HEK293 (cell line): ENCODE results near the gene LBX1.

Source experiments
- CTCF ChIA-PET: fragments of 350-600 bp; formaldehyde crosslinking; extraction: SDS; loops from one replicate; lab custom pipeline; 2021; ENCODE audit warnings: antibody characterized with exemption; lab: Yijun Ruan, JAX
- POLR2A ChIA-PET: fragments of 300-600 bp; formaldehyde crosslinking; extraction: SDS; loops from one replicate; lab custom pipeline; 2020; ENCODE audit warnings: antibody characterized with exemption, inconsistent platforms; lab: Yijun Ruan, JAX
- H3K27ac ChIP-seq: fragments of 200-500 bp; sonication (Bioruptor generic); 2 replicates; pipeline ENCODE4 v1.5.1; 2014; ENCODE audit warnings: low read depth, low read length, control low read depth, inconsistent platforms; ENCODE audit errors: extremely low read depth
- H3K36me3 ChIP-seq, 2 experiments: fragments of 200-500 bp in 1 of 2; sonication (Bioruptor generic) in 1 of 2; 1 replicate in 1 of 2; 2 replicates in 1 of 2; pipeline ENCODE4 v1.5.1; 2014 to 2017; ENCODE audit warnings: inconsistent platforms in 2 of 2, low read length in 2 of 2; ENCODE audit not compliant: control insufficient read depth in 2 of 2, insufficient read depth in 1 of 2
- H3K4me1 ChIP-seq: fragments of 200-500 bp; sonication (Bioruptor generic); 2 replicates; pipeline ENCODE4 v1.5.1; 2014; ENCODE audit warnings: mild to moderate bottlenecking, low read length, inconsistent platforms; ENCODE audit not compliant: control insufficient read depth, insufficient read depth
- H3K4me3 ChIP-seq: 2 replicates; pipeline ENCODE4 v1.5.1; 2011; ENCODE audit warnings: low read depth, mild to moderate bottlenecking, control low read depth, low read length, moderate library complexity
- H3K9me3 ChIP-seq: fragments of 200-500 bp; sonication (Bioruptor generic); 2 replicates; pipeline ENCODE4 v1.5.1; 2014; ENCODE audit warnings: low read depth, low read length, inconsistent platforms; ENCODE audit not compliant: control insufficient read depth, insufficient read depth
- BCL11A ChIP-seq: fragments of 450-650 bp; formaldehyde crosslinking; IDR thresholded peaks from 2 replicates; pipeline ENCODE4 v1.5.1; 2016; ENCODE audit warnings: low read depth, missing biosample characterization, missing genetic modification characterization
- IKZF3 ChIP-seq: fragments of 450-650 bp; IDR thresholded peaks from 2 replicates; pipeline ENCODE4 v1.5.0; 2018; ENCODE audit warnings: missing biosample characterization, mild to moderate bottlenecking, missing genetic modification characterization, moderate library complexity
- KLF17 ChIP-seq: fragments of 450-650 bp; formaldehyde crosslinking; IDR thresholded peaks from 2 replicates; pipeline ENCODE4 v1.5.1; 2016; ENCODE audit warnings: missing biosample characterization, missing genetic modification characterization
- OSR2 ChIP-seq: fragments of 450-650 bp; formaldehyde crosslinking; IDR thresholded peaks from 2 replicates; pipeline ENCODE4 v1.5.1; 2016; ENCODE audit warnings: missing biosample characterization, missing genetic modification characterization
- PRDM2 ChIP-seq: fragments of 450-650 bp; formaldehyde crosslinking; IDR thresholded peaks from 2 replicates; pipeline ENCODE4 v1.5.1; 2016; ENCODE audit warnings: missing biosample characterization, missing genetic modification characterization, borderline replicate concordance
- PRDM4 ChIP-seq: fragments of 450-650 bp; formaldehyde crosslinking; IDR thresholded peaks from 2 replicates; pipeline ENCODE4 v1.5.1; 2017; ENCODE audit warnings: missing biosample characterization, missing genetic modification characterization
- RBAK ChIP-seq: fragments of 450-650 bp; formaldehyde crosslinking; IDR thresholded peaks from 2 replicates; pipeline ENCODE4 v1.5.1; 2016; ENCODE audit warnings: missing biosample characterization, missing genetic modification characterization
- SP3 ChIP-seq: fragments of 450-650 bp; formaldehyde crosslinking; IDR thresholded peaks from 2 replicates; pipeline ENCODE4 v1.5.1; 2016; ENCODE audit warnings: missing biosample characterization, missing genetic modification characterization
- ZFP37 ChIP-seq: fragments of 450-650 bp; formaldehyde crosslinking; IDR thresholded peaks from 2 replicates; pipeline ENCODE4 v1.5.1; 2016; ENCODE audit warnings: missing biosample characterization, missing genetic modification characterization
- ZNF112 ChIP-seq: fragments of 450-650 bp; formaldehyde crosslinking; IDR thresholded peaks from 2 replicates; pipeline ENCODE4 v1.5.0; 2017; ENCODE audit warnings: missing biosample characterization, missing genetic modification characterization
- ZNF114 ChIP-seq: fragments of 450-650 bp; formaldehyde crosslinking; IDR thresholded peaks from 2 replicates; pipeline ENCODE4 v1.5.0; 2017; ENCODE audit warnings: missing biosample characterization, missing genetic modification characterization
- ZNF140 ChIP-seq: fragments of 450-650 bp; formaldehyde crosslinking; IDR thresholded peaks from 2 replicates; pipeline ENCODE4 v1.5.1; 2016; ENCODE audit warnings: missing biosample characterization, missing genetic modification characterization
- ZNF18 ChIP-seq: fragments of 450-650 bp; formaldehyde crosslinking; IDR thresholded peaks from 2 replicates; pipeline ENCODE4 v1.5.1; 2016; ENCODE audit warnings: missing biosample characterization, missing genetic modification characterization
- ZNF184 ChIP-seq: fragments of 450-650 bp; IDR thresholded peaks from 2 replicates; pipeline ENCODE4 v1.5.1; 2018; ENCODE audit warnings: missing biosample characterization, mild to moderate bottlenecking, missing genetic modification characterization
- ZNF311 ChIP-seq: fragments of 450-650 bp; formaldehyde crosslinking; IDR thresholded peaks from 2 replicates; pipeline ENCODE4 v1.5.1; 2017; ENCODE audit warnings: missing biosample characterization, missing genetic modification characterization, borderline replicate concordance
- ZNF548 ChIP-seq: fragments of 450-650 bp; formaldehyde crosslinking; IDR thresholded peaks from 2 replicates; pipeline ENCODE4 v1.5.1; 2016; ENCODE audit warnings: missing biosample characterization, missing genetic modification characterization
- ZNF561 ChIP-seq: fragments of 450-650 bp; IDR thresholded peaks from 2 replicates; pipeline ENCODE4 v1.5.1; 2018; ENCODE audit warnings: missing biosample characterization, missing genetic modification characterization, borderline replicate concordance
- ZNF580 ChIP-seq: fragments of 450-650 bp; formaldehyde crosslinking; IDR thresholded peaks from 2 replicates; pipeline ENCODE4 v1.5.1; 2016; ENCODE audit warnings: missing biosample characterization, missing genetic modification characterization
- ZNF600 ChIP-seq: fragments of 450-650 bp; formaldehyde crosslinking; IDR thresholded peaks from 2 replicates; pipeline ENCODE4 v1.5.1; 2016; ENCODE audit warnings: missing biosample characterization, missing genetic modification characterization
- ZNF629 ChIP-seq: fragments of 450-650 bp; formaldehyde crosslinking; IDR thresholded peaks from 2 replicates; pipeline ENCODE4 v1.5.1; 2017; ENCODE audit warnings: missing biosample characterization, missing genetic modification characterization
- ZNF791 ChIP-seq: fragments of 450-650 bp; formaldehyde crosslinking; IDR thresholded peaks from 2 replicates; pipeline ENCODE4 v1.5.1; 2016; ENCODE audit warnings: missing biosample characterization, missing genetic modification characterization
- ZNF837 ChIP-seq: fragments of 450-650 bp; formaldehyde crosslinking; IDR thresholded peaks from 2 replicates; pipeline ENCODE4 v1.5.1; 2016; ENCODE audit warnings: missing biosample characterization, missing genetic modification characterization

Gene LBX1

GRCh38 chr10:101231092-101231491 lies 1.8 kb upstream of the LBX1 start:
- Histone ChIP-seq H3K4me1 (peaks cover 9% of the 10 kb centered on the region), H3K4me3 (no peak overlapping the region; the same call in 1 of the 2 replicates), H3K9me3 (no peaks in the 10 kb centered on the region), H3K27ac (no peak overlapping the region), H3K36me3 (peaks cover 0 to 28% of the 10 kb centered on the region in 2 experiments; a peak in 2 of 3 replicates)
- TF ChIP-seq RBAK (tag by site-specific recombination) (no peak), ZNF600 (tag by site-specific recombination) (0 out of 2 replicates have a peak, but pooled peaks have one; percentile 21), ZNF114 (tag by site-specific recombination) (no peak)
- ChIA-PET CTCF (interaction anchor here (0.6 to 0.9 kb wide), 2 partner anchors 67 to 476 kb away, joined by 3 to 4 read pairs; no protein-coding TSS in a partner anchor), POLR2A (interaction anchor here (2.2 to 2.3 kb wide), 2 partner anchors 9 to 10 kb away, joined by 9 to 11 read pairs; no protein-coding TSS in a partner anchor)

GRCh38 chr10:101230183-101230917 lies 1.1 kb upstream of the LBX1 start:
- POLR2A ChIA-PET, result interaction anchor here (0.9 to 2.3 kb wide), 8 partner anchors 10 to 588 kb away, joined by 3 to 11 read pairs (median 4); partner anchors contain the start of gene OGA
- H3K27ac ChIP-seq, result peak overlapping the region; percentile 67; the same call in 1 of the 2 replicates
- H3K4me1 ChIP-seq, result peaks cover 9% of the 10 kb centered on the region
- H3K4me3 ChIP-seq, result peak overlapping the region; percentile 60
- H3K36me3 ChIP-seq, result peaks cover 0 to 28% of the 10 kb centered on the region in 2 experiments; a peak in 2 of 3 replicates
- CTCF ChIA-PET, result interaction anchor here (0.7 to 2.4 kb wide), 5 partner anchors 17 to 209 kb away, joined by 3 to 19 read pairs (median 4); no protein-coding TSS in a partner anchor
- H3K9me3 ChIP-seq, result no peaks in the 10 kb centered on the region
- no peak for TF ChIP-seq ZNF140 (tag by site-specific recombination)
- TF ChIP-seq IKZF3 (tag by site-specific recombination), result peak; percentile 13; the same call in 1 of the 2 replicates
- TF ChIP-seq ZNF18 (tag by site-specific recombination), result no peak
- no peak for TF ChIP-seq ZNF580 (tag by site-specific recombination)
- no peak for TF ChIP-seq KLF17
- no peak for TF ChIP-seq ZFP37
- no peak for TF ChIP-seq ZNF837 (tag by site-specific recombination)
- TF ChIP-seq ZNF184 (tag by site-specific recombination), result peak; percentile 28; the same call in 1 of the 2 replicates
- TF ChIP-seq PRDM2, result no peak
- TF ChIP-seq ZNF112 (tag by site-specific recombination), result no peak
- TF ChIP-seq OSR2 (tag by site-specific recombination), result no peak
- no peak for TF ChIP-seq BCL11A (tag by site-specific recombination)
- no peak for TF ChIP-seq ZNF629
- no peak for TF ChIP-seq PRDM4 (tag by site-specific recombination)
- no peak for TF ChIP-seq ZNF791
- TF ChIP-seq ZNF548 (tag by site-specific recombination), result no peak
- TF ChIP-seq SP3 (tag by site-specific recombination), result peak; percentile 21; the same call in 1 of the 2 replicates
- TF ChIP-seq ZNF561 (tag by site-specific recombination), result peak; percentile 49; the same call in 1 of the 2 replicates
- no peak for TF ChIP-seq ZNF311 (tag by site-specific recombination)
